ENCODE data around the gene IRF4. TPM values are rescaled to one million over a fixed set of nuclear protein-coding genes. Genes with fewer than 3 reads are reported as not detected.
A peak's percentile ranks its signal among the peaks of the same experiment; 100 is the strongest.

IRF4 gene
- total RNA-seq, 5 donors from 2014 or later (not counting 1 experiment from before 2014, with no cell fraction given), result 16.9 to 67.2 (median 28.4) TPM

DNA sequence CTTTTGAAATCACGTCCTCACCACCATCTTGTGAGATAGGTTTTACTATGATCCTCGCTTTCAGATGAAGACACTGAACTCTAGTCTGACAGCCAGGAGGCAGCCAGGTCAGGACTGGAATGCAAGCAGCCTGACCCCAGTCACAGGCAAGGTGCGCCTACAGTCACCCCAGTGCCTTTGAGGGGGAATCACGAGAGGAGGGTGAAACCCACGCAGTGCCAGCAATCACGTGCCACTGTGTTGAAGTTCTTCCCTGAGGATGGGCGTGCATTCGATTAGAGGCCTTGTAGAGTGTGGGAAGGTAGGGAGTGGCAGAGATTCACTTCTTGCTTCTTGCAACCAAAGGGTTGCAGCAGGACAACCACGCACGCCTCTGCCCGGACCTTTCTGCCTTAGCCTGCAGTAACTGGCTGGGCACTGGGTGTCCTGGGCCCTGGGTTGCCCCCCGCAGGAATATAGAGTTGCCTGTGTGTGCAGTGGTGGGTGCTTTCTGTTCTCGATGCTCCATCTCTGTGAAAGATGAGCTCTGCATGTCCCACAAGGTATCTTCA is 33.7 kb upstream of the IRF4 start:
- Histone ChIP-seq H3K9me3 (no peaks in the 10 kb centered on the region), H3K36me3 (ENCODE audit: control insufficient read depth in 2 of 2, extremely low read depth in 1 of 2, insufficient read depth in 1 of 2, low read length in 1 of 2) (no peaks in the 10 kb centered on the region), H3K27ac (ENCODE audit: low read length) (no peak overlapping the region), H3K27me3 (replicated peaks in 1 of 2; ENCODE audit: control insufficient read depth in 2 of 2, extremely low read depth in 1 of 2, insufficient read depth in 2 of 2, low read length in 1 of 2) (no peaks in the 10 kb centered on the region), H3K4me1 (ENCODE audit: control insufficient read depth in 1 of 2, extremely low read depth in 1 of 2, insufficient read depth in 2 of 2, low read length in 2 of 2) (peaks cover 0 to 16% of the 10 kb centered on the region in 2 experiments), H3K4me3 (ENCODE audit: control insufficient read depth in 1 of 2, extremely low read depth in 1 of 2, low read length in 1 of 2) (no peak overlapping the region)
- no peaks in the 10 kb centered on the region for H3K36me3 Mint-ChIP-seq
- ChIA-PET CTCF (no interaction called here), POLR2A (no interaction called here)
- 82% methylated on average over 12 of the region's 13 CpGs for WGBS (ENCODE audit: insufficient coverage)
- H3K4me3 Mint-ChIP-seq, result no peak overlapping the region
- ATAC-seq (replicated peaks in 1 of 4) (no peak), DNase-seq (no peak)
- H3K9me3 Mint-ChIP-seq, result peaks cover 0 to 9% (median 0%) of the 10 kb centered on the region in 3 donors
- H3K27me3 Mint-ChIP-seq, result no peaks in the 10 kb centered on the region
- H3K27ac Mint-ChIP-seq, result no peak overlapping the region
- H3K4me1 Mint-ChIP-seq, result peaks cover 6 to 22% (median 10%) of the 10 kb centered on the region in 3 donors

DNA sequence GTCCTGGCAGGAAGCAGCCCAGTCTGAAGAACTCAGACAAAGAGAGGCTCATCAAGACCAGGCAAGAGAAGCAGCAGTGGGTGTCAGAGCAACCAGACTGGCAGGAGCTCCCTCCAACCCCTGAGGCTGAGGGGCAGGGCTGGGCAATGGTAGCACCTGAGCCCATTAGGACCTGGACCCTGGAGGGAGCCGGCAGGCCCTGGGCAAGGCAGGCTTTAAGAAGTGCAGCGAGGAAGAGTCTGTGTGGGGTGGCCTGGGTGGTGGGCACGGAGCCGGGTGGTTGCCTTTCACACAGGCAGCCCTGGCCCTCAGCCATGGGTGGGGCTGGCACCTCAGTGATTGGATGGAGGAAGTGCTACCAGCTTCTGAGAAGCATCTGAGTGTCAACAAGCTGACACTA is 33.1 kb upstream of the IRF4 start:
- Histone ChIP-seq H3K27ac (ENCODE audit: low read length) (no peak overlapping the region), H3K4me1 (ENCODE audit: control insufficient read depth in 1 of 2, extremely low read depth in 1 of 2, insufficient read depth in 2 of 2, low read length in 2 of 2) (peaks cover 0 to 16% of the 10 kb centered on the region in 2 experiments), H3K9me3 (no peaks in the 10 kb centered on the region), H3K27me3 (replicated peaks in 1 of 2; ENCODE audit: control insufficient read depth in 2 of 2, extremely low read depth in 1 of 2, insufficient read depth in 2 of 2, low read length in 1 of 2) (no peaks in the 10 kb centered on the region), H3K4me3 (ENCODE audit: control insufficient read depth in 1 of 2, extremely low read depth in 1 of 2, low read length in 1 of 2) (no peak overlapping the region), H3K36me3 (ENCODE audit: control insufficient read depth in 2 of 2, extremely low read depth in 1 of 2, insufficient read depth in 1 of 2, low read length in 1 of 2) (no peaks in the 10 kb centered on the region)
- ATAC-seq (replicated peaks in 1 of 4), result no peak
- Mint-ChIP-seq H3K4me3 (no peak overlapping the region), H3K27ac (peak overlapping the region in 1 of 2 donors; percentile 4), H3K4me1 (peaks cover 6 to 22% (median 10%) of the 10 kb centered on the region in 3 donors), H3K36me3 (no peaks in the 10 kb centered on the region), H3K27me3 (no peaks in the 10 kb centered on the region), H3K9me3 (peaks cover 0 to 9% (median 2%) of the 10 kb centered on the region in 3 donors)
- ChIA-PET POLR2A (no interaction called here), CTCF (no interaction called here)
- WGBS (ENCODE audit: insufficient coverage), result 72% methylated on average over 4 of the region's 4 CpGs
- DNase-seq, result no peak

DNA sequence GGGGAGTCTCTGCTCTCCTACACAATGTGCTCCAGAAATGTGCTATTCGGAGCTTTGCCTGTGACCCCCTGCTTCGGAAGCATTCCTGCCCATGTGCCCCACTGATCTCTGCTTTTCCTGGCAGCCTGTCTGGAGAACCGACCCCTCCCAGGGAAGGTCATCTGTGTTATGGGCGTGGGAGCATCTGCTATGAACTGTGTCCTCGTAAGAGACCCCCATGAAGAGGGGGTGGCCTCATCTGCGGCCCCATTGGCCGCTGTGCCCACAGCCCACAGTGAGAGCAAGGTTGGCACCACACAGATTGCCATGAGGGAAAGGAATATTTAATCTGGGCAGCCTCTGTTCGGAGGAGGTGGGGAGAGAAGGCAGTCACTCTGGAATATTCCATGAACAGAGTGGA is 32.7 kb upstream of the IRF4 start:
- Mint-ChIP-seq H3K9me3 (peaks cover 0 to 10% (median 5%) of the 10 kb centered on the region in 3 donors), H3K4me3 (no peak overlapping the region), H3K27me3 (no peaks in the 10 kb centered on the region), H3K4me1 (peaks cover 6 to 22% (median 10%) of the 10 kb centered on the region in 3 donors), H3K36me3 (no peaks in the 10 kb centered on the region), H3K27ac (no peak overlapping the region)
- no peaks in the 10 kb centered on the region for H3K9me3 ChIP-seq
- ChIA-PET POLR2A (no interaction called here), CTCF (no interaction called here)
- no peak overlapping the region for H3K4me3 ChIP-seq (ENCODE audit: control insufficient read depth in 1 of 2, extremely low read depth in 1 of 2, low read length in 1 of 2)
- no peak for ATAC-seq (replicated peaks in 1 of 4)
- no peaks in the 10 kb centered on the region for H3K36me3 ChIP-seq (ENCODE audit: control insufficient read depth in 2 of 2, extremely low read depth in 1 of 2, insufficient read depth in 1 of 2, low read length in 1 of 2)
- peaks cover 0 to 16% of the 10 kb centered on the region in 2 experiments for H3K4me1 ChIP-seq (ENCODE audit: control insufficient read depth in 1 of 2, extremely low read depth in 1 of 2, insufficient read depth in 2 of 2, low read length in 2 of 2)
- no peaks in the 10 kb centered on the region for H3K27me3 ChIP-seq (replicated peaks in 1 of 2; ENCODE audit: control insufficient read depth in 2 of 2, extremely low read depth in 1 of 2, insufficient read depth in 2 of 2, low read length in 1 of 2)
- WGBS (ENCODE audit: insufficient coverage), result 88% methylated on average over 8 of the region's 8 CpGs
- H3K27ac ChIP-seq (ENCODE audit: low read length), result no peak overlapping the region
- no peak for DNase-seq

GRCh38 chr6:359261-360035 is 32.1 kb upstream of the IRF4 start:
- H3K27me3 Mint-ChIP-seq, result no peaks in the 10 kb centered on the region
- Histone ChIP-seq H3K9me3 (no peaks in the 10 kb centered on the region), H3K27me3 (replicated peaks in 1 of 2; ENCODE audit: control insufficient read depth in 2 of 2, extremely low read depth in 1 of 2, insufficient read depth in 2 of 2, low read length in 1 of 2) (no peaks in the 10 kb centered on the region), H3K27ac (ENCODE audit: low read length) (no peak overlapping the region), H3K4me3 (ENCODE audit: control insufficient read depth in 1 of 2, extremely low read depth in 1 of 2, low read length in 1 of 2) (no peak overlapping the region), H3K36me3 (ENCODE audit: control insufficient read depth in 2 of 2, extremely low read depth in 1 of 2, insufficient read depth in 1 of 2, low read length in 1 of 2) (no peaks in the 10 kb centered on the region), H3K4me1 (ENCODE audit: control insufficient read depth in 1 of 2, extremely low read depth in 1 of 2, insufficient read depth in 2 of 2, low read length in 2 of 2) (peaks cover 0 to 16% of the 10 kb centered on the region in 2 experiments)
- H3K4me3 Mint-ChIP-seq, result no peak overlapping the region
- WGBS (ENCODE audit: insufficient coverage), result 76% methylated on average over 15 of the region's 20 CpGs
- no peak overlapping the region for H3K27ac Mint-ChIP-seq
- CTCF ChIA-PET, result no interaction called here
- H3K4me1 Mint-ChIP-seq, result peaks cover 6 to 22% (median 10%) of the 10 kb centered on the region in 3 donors
- DNase-seq (no peak), ATAC-seq (replicated peaks in 1 of 4) (no peak)
- H3K9me3 Mint-ChIP-seq, result peaks cover 0 to 16% (median 11%) of the 10 kb centered on the region in 3 donors
- H3K36me3 Mint-ChIP-seq, result peaks cover 3% of the 10 kb centered on the region
- POLR2A ChIA-PET, result no interaction called here

- Histone ChIP-seq H3K9me3 (no peaks in the 10 kb centered on the region), H3K36me3 (ENCODE audit: control insufficient read depth in 2 of 2, extremely low read depth in 1 of 2, insufficient read depth in 1 of 2, low read length in 1 of 2) (no peaks in the 10 kb centered on the region), H3K27me3 (replicated peaks in 1 of 2; ENCODE audit: control insufficient read depth in 2 of 2, extremely low read depth in 1 of 2, insufficient read depth in 2 of 2, low read length in 1 of 2) (no peaks in the 10 kb centered on the region), H3K4me1 (ENCODE audit: control insufficient read depth in 1 of 2, extremely low read depth in 1 of 2, insufficient read depth in 2 of 2, low read length in 2 of 2) (peaks cover 0 to 16% of the 10 kb centered on the region in 2 experiments), H3K4me3 (ENCODE audit: control insufficient read depth in 1 of 2, extremely low read depth in 1 of 2, low read length in 1 of 2) (no peak overlapping the region), H3K27ac (ENCODE audit: low read length) (no peak overlapping the region)
- ATAC-seq (replicated peaks in 1 of 4) (no peak), DNase-seq (no peak)
- Mint-ChIP-seq H3K9me3 (peaks cover 0 to 16% (median 12%) of the 10 kb centered on the region in 3 donors), H3K27me3 (no peaks in the 10 kb centered on the region), H3K4me3 (no peak overlapping the region), H3K36me3 (peaks cover 3% of the 10 kb centered on the region), H3K4me1 (peaks cover 6 to 22% (median 10%) of the 10 kb centered on the region in 3 donors), H3K27ac (no peak overlapping the region)
- ChIA-PET CTCF (no interaction called here), POLR2A (no interaction called here)
- WGBS (ENCODE audit: insufficient coverage), result 90% methylated on average over 2 of the region's 5 CpGs
These were observed 31.2 kb upstream of the IRF4 start for GRCh38 chr6:360349-360748.

DNA sequence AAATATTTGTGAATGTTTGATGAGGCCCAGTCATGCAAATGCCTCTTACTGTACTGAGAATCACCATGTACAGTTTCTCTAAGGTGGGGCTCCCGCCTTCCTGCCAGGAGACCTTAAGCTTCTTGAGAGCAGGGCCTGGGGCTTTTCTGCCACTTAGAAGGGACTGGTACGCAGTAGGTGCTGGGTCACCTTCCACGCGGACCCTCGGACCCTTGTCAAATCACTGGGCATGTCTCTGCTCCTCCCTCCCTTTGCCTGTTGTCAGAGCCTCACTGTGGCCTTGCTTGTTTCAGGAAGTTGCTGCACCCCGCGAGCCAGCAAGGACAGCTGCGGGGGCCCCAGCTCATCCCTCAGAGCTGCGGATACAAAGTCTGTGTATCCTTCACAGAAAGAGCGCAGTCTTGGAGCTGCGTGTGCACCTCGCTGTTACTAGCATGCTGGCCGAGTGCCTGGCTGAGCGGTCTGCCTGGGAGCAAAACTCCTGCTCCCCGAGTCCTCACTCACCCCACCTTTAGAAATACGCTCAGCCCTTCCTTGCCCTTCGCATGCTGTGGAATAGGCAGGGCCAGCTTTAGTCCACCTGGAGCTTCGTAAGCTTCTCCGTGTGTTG is 30.7 kb upstream of the IRF4 start:
- Histone ChIP-seq H3K27me3 (replicated peaks in 1 of 2; ENCODE audit: control insufficient read depth in 2 of 2, extremely low read depth in 1 of 2, insufficient read depth in 2 of 2, low read length in 1 of 2) (no peaks in the 10 kb centered on the region), H3K4me3 (ENCODE audit: control insufficient read depth in 1 of 2, extremely low read depth in 1 of 2, low read length in 1 of 2) (no peak overlapping the region), H3K36me3 (ENCODE audit: control insufficient read depth in 2 of 2, extremely low read depth in 1 of 2, insufficient read depth in 1 of 2, low read length in 1 of 2) (no peaks in the 10 kb centered on the region), H3K27ac (ENCODE audit: low read length) (no peak overlapping the region), H3K4me1 (ENCODE audit: control insufficient read depth in 1 of 2, extremely low read depth in 1 of 2, insufficient read depth in 2 of 2, low read length in 2 of 2) (peaks cover 0 to 16% of the 10 kb centered on the region in 2 experiments), H3K9me3 (no peaks in the 10 kb centered on the region)
- CTCF ChIA-PET, result no interaction called here
- Mint-ChIP-seq H3K4me3 (no peak overlapping the region), H3K36me3 (peaks cover 3% of the 10 kb centered on the region), H3K27ac (no peak overlapping the region), H3K4me1 (peaks cover 5 to 20% (median 10%) of the 10 kb centered on the region in 3 donors), H3K27me3 (no peaks in the 10 kb centered on the region), H3K9me3 (peaks cover 0 to 20% (median 12%) of the 10 kb centered on the region in 3 donors)
- DNase-seq (no peak), ATAC-seq (replicated peaks in 1 of 4) (no peak)
- 83% methylated on average over 19 of the region's 19 CpGs for WGBS (ENCODE audit: insufficient coverage)
- POLR2A ChIA-PET, result no interaction called here

All from T-cell (primary cell).